Hematopoietic multipotent progenitor cell (in vitro differentiated cells): ENCODE data around the gene SLTM. TPM values are rescaled to one million over a fixed set of nuclear protein-coding genes. Genes with fewer than 3 reads are reported as not detected.

Source experiments
- small RNA-seq: library from RNA; depleted of rRNA; stranded (forward); fragments of <200 nt; gene quantifications from one replicate; pipeline ENCODE3, GENCODE V24; 2012
- total RNA-seq: library from RNA; depleted of rRNA; stranded (reverse); fragments of >200 nt; gene quantifications from one replicate; pipeline ENCODE4 v1.2.3, GENCODE V29; 2012

SLTM gene
- total RNA-seq, 1 donor, result 50.9 TPM

Small RNA genes within 50 kb of the gene (small RNA-seq; reads per million reads assigned to genes)
- gene ZNF444P1, result not detected

Other genes starting within 250 kb of the SLTM start
- gene ADAM10, start 184.0 kb downstream of the SLTM start, total RNA-seq, result 57.6 TPM
- gene MINDY2, start 162.4 kb downstream of the SLTM start, total RNA-seq, result 4.8 TPM
- gene RNF111, start 54.0 kb upstream of the SLTM start, total RNA-seq, result 22.6 TPM
- 4.8 TPM for gene CCNB2, start 171.5 kb upstream of the SLTM start, total RNA-seq